Forelimb muscle (tissue), 1 donor: ENCODE measurements around the gene PCCA. TPM values are rescaled to one million over a fixed set of nuclear protein-coding genes. Genes with fewer than 3 reads are reported as not detected.
A peak's percentile ranks its signal among the peaks of the same experiment; 100 is the strongest.
"Not testable (repeated sequence)": the region's sequence is repeated elsewhere in the genome, so short reads cannot be mapped to it uniquely, and the experiment has no call there.

Source experiments
- DNase-seq: peaks from one replicate; pipeline ENCODE4 v3.0.0-alpha.2; 2013; ENCODE audit warnings: low read depth
- polyA plus RNA-seq: library from polyadenylated mRNA; unstranded; fragments of 120-200 nt; gene quantifications from one replicate; pipeline ENCODE4 v1.2.1, GENCODE V29; 2013; ENCODE audit not compliant: insufficient read length

Gene PCCA
- polyA plus RNA-seq, 1 donor: 38.2 TPM

DNA sequence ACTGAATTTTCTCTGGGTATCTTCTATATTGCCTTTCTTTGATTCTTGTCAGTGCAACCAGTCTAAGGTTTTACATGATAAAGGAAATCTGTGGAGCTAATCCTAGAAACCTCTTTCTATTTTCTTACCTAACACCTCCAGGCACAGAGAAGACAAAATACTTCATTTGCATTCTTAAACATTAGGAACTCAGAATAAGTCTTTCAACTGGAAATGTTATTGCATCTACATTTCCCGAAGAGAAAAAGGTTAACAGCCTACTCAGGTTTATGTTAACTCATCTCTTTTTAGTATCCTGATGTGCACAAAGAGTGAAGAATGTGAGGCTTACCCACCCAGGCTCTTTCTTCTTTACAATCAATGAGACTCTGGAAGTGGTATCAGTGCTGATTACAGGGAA lies 106.7 kb downstream of the PCCA start:
- no peak for DNase-seq

DNA sequence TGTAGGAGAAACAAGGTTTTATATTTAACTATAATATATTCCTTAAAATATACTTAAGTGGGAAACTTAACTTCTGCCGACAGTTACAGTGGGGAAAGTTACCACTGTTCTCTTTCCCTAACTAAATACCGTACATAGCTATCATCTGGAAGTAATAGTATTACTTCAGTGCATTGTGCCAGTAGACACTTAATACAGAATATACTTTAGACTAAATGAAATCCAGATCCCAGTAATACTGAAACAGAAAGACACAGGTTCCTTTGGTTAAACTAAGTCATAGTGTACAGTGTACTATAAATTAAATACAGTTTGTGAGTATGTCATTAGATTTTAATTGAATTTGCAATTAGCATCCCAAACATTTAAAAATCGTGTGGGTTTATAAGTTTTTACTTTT lies 107.5 kb downstream of the PCCA start:
- DNase-seq: peak; percentile 14

GRCh38 chr13:100197116-100197515 lies 108.2 kb downstream of the PCCA start:
- DNase-seq: no peak

- no peak for DNase-seq
Observed at GRCh38 chr13:100197591-100198365, 108.9 kb downstream of the PCCA start.

GRCh38 chr13:100203696-100204367 lies 114.9 kb downstream of the PCCA start:
- no peak for DNase-seq

- DNase-seq: no peak
Observed at GRCh38 chr13:100208002-100208401, 119.1 kb downstream of the PCCA start.

GRCh38 chr13:100208626-100209025 lies 119.7 kb downstream of the PCCA start:
- no peak for DNase-seq

- DNase-seq: no peak
Observed at GRCh38 chr13:100209857-100210825, 121.2 kb downstream of the PCCA start.

DNA sequence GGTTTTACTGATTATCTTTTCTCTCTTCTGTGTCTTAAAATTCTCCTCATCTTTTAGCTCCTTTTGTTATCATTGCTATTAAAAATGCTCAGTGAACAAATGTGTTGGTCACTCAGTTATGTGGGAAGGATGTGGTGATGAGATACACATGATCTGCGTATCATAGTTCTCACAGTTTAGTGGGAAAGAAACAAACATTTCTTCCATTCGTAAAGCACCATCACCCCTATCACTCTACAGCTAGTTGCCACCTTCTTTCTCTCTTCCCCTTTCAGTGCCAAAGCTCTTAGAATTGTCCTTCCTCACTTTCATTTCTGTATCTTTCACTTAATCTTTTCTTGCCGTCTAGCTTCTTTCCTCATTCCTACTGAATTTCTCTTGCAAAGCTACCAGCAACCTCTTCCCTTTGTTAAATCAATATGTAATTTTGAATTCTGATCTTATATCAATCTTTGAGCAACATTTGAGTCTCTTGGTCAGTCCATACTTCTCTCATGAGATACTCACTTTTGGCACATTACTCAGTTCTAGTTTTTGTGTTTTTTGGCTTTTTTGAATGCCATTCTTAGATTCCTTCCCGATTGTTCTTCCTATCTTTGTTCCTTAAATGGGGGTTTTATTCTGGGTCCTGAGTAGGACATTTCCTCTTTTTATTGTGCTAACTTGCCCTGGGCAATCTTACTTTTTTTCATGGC lies 122.3 kb downstream of the PCCA start:
- no peak for DNase-seq

DNA sequence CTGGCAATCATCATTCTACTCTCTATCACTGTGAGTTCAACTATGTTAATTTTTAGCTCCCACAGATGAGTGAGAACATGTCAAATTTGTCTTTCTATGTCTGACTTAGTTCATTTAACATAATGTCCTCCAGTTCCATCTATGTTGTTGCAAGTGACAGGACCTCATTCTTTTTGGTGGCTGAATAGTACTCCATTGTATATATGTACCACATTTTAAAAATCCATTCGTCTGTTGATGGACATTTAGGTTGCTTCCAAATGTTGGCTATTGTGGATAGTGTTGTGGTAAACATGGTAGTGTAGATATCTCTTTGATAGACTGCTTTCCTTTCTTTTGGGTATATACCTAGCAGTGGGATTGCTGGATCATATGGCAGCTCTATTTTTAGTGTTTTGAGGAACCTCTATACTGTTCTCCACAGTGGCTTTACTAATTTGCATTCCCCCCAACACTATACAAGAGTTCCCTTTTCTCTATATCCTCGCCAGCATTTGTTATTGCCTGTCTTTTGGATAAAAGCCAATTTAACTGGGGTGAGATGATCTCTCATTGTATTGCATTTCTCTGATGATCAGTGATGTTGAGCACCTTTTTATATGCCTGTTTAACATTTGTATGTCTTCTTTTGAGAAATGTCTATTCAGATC lies 124.1 kb downstream of the PCCA start:
- DNase-seq: no peak

- no peak for DNase-seq
Observed at GRCh38 chr13:100213576-100213975, 124.7 kb downstream of the PCCA start.

- DNase-seq: no peak
Observed at GRCh38 chr13:100214886-100215285, 126.0 kb downstream of the PCCA start.

GRCh38 chr13:100221166-100221565 lies 132.3 kb downstream of the PCCA start:
- DNase-seq: no peak

DNA sequence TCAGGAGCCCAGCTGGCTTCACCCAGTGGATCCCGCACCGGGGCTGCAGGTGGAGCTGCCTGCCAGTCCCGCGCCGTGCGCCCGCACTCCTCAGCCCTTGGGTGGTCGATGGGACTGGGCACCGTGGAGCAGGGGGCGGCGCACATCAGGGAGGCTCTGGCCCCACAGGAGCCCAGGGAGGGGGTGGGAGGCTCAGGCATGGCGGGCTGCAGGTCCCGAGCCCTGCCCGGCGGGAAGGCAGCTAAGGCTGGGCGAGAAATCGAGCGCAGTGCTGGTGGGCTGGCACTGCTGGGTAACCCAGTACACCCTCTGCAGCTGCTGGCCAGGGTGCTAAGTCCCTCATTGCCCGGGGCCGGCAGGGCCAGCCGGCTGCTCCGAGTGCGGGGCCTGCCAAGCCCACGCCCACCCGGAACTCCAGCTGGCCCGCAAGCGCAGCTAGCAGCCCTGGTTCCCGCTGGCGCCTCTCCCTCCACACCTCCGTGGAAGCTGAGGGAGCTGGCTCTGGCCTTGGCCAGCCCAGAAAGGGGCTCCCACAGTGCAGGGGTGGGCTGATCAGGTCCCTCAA lies 135.2 kb downstream of the PCCA start:
- not testable (repeated sequence) for DNase-seq

DNA sequence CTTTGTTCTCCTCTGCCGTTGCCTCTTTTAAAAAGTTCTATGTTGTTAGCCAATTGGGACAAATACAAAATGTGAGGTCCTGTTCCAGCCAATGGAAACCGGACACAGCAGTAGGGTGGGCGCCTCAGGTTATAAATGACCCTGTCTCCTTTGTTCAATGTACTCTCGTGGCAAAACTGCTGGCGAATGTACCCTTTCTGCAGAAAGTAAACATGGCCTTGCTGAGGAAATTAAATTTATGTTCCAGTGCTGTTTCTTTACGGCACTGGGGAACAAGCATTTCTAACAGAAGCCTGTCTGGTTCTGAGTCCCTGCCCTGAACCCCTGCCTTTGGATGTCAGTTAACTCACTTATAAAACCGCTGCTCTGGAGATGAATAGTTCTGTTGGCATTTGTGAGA lies 140.7 kb downstream of the PCCA start:
- no peak for DNase-seq

GRCh38 chr13:100230769-100231149 lies 141.9 kb downstream of the PCCA start:
- DNase-seq: no peak

DNA sequence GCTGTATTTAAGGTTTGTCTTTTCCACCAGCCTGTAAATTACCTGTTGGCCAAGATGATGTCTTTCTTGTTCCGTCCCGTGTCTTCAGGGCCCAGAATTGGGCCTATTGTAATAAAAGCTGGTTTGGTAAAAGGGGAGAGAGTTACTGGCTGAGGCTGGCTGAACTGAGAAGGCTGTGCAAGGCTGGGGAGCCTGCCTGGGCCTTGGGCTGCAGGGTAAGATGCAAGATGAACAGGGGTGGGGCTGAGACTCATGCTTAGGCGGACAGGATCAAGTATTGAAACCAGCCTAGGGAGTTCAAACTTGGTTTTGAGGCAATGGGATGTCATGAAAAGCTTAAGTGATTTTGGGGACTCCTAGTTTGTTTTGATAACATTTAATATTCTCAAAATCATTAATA lies 142.3 kb downstream of the PCCA start:
- no peak for DNase-seq

GRCh38 chr13:100234006-100234405 lies 145.1 kb downstream of the PCCA start:
- DNase-seq: no peak

- no peak for DNase-seq
Observed at GRCh38 chr13:100234524-100235136, 145.7 kb downstream of the PCCA start.

DNA sequence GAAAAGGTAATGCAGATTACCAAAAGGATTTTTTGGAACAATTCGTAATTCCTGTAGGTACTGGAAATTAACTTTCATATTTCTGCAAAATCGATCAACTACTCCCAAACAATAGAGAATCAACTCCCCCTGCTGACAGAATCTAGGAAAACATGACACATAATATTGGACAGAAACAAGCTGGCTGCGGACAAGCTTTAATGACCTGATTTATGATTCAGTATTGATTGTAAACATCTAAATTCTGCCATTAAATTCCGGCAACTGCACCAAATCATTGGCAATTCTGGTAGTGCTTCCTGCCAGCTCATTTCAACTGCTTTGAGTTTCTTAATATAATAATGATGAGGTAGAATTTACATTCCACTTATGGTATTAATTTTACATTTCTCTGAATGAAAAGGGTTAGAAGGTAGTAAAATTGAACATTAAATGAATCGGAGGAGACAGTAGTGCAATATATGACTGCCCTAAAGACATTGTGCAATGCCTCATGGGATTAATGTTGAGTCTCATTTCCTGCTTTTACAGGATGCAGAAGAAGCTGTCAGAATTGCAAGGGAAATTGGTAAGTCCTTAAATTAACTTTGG lies 146.5 kb downstream of the PCCA start:
- no peak for DNase-seq
